ENCODE results near the gene SOX5.

The SOX5 gene

GRCh38 chr12:23684121-23684520 is 265.3 kb downstream of the SOX5 start:
- ATAC-seq (no peak), DNase-seq (no peak)

DNA sequence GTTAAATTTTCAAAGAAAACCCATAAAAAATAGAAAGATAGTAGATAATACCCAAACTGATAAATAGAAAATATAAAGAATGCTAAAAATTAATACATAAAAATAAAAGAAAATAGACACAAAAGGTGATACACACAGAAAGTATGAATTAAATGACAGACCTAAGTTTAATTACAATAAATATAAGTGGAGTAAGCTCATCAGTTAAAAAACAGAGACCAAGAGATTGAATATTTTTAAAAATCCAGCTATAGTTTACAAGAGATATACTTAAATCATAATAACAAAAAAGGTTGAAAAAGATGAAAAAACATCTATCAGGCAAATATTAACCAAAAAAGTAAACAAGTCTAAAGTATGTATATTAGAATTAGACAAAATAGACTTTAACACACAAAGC is 268.2 kb downstream of the SOX5 start:
- ATAC-seq = no peak

DNA sequence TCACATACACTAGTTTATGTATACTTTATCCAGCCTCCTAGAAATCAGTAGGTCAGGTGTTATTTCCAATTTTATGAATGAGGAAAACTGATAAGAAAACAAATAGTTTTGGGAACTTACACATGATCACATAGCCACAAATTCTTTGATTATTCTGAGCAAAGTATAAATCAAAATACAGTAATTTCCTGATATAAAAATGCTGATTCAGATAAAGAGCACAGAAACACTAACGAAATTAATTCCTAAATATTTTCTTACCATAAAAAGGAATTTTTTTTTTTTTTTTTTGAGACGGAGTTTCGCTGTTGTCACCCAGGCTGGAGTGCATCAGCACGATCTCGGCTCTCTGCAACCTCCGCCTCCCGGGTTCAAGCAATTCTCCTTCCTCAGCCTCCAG is 275.4 kb downstream of the SOX5 start:
- DNase-seq (no peak), ATAC-seq (no peak)

More for the DNA sequence above, 268.2 kb downstream of the SOX5 start:
- DNase-seq = no peak

DNA sequence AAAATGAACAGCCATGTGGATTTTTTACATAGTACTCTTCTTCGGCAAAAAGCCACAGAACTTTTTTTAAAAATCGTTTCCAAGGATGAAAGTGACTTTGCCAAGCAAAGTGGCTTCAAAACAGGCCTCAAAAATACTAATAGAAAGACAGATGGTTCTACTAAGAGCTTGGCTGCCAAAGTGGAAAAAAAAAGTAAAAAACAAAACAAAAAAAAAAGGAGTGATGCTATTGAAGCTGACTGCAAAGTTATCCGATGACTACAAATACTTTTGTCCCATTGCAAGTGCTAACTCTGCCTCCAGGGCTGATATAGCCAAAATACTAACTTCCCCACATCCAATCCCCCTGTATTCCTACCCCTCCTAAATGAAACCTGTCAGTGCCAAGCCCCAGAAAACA is 277.6 kb downstream of the SOX5 start:
- ATAC-seq (no peak), DNase-seq (no peak)

DNA sequence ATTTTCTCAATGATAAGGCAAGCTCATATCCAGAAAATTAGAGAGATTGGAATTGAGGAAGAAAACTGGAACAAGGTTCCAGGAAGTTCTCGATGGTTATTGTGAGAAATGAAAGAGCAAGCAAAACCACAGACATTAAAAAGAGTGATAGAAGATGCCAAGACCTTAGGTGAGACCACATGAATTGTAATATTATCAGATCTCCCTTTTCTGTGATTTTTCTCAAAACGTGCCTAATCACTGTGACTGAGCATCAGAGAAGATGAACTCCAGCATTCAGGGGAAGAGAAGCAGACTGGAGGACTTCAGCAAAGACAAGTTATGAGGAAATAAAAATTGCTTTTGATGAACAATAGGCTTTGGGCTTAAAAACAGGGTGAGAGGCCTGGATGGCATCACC is 278.8 kb downstream of the SOX5 start:
- DNase-seq = no peak
- no peak for ATAC-seq

DNA sequence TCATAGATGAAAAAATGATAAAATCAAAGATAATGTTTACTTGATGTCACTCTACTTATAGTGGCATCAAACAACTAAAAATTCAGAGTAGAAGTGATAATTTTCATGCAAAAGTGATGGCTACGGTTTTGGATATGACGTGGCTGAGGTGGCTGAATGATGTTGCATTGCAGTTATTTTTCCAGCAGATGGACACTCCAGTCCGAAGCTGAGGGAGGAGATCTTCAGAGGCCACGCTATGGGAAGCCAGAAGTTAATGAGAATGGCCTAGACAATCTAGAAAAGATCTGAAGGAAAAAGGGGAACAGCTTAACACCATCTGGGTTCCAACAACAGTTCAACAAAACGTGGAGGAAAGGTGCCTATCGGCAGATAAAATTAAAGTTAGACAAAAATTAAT is 279.8 kb downstream of the SOX5 start:
- DNase-seq = no peak

GRCh38 chr12:23666866-23667265 is 282.6 kb downstream of the SOX5 start:
- DNase-seq (no peak), ATAC-seq (no peak)

More for the DNA sequence above, 279.8 kb downstream of the SOX5 start:
- ATAC-seq = no peak

GRCh38 chr12:23662966-23663365 is 286.5 kb downstream of the SOX5 start:
- no peak for DNase-seq
- no peak for ATAC-seq

DNA sequence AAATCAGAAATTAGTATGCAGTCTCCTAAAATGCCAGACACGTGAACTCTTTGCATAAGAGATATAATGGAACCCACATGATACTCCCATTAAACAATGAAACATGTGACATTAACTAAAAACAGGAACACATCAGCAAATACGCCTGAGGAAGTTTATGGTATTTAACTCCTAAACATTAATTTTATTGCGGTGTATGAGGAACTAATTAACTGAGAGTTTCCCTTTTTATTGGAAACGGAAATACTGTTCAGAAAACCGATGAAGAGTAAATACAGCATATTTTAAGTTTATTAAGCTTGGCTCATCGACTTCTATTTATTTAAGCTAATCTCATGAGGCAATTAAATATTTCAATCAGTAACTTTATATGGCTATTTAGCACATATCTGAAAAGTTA is 290.3 kb downstream of the SOX5 start:
- ATAC-seq = no peak

GRCh38 chr12:23657598-23657997 is 291.9 kb downstream of the SOX5 start:
- no peak for ATAC-seq
- no peak for DNase-seq

More for the DNA sequence above, 290.3 kb downstream of the SOX5 start:
- no peak for DNase-seq

- ATAC-seq (no peak), DNase-seq (no peak)
These were observed 293.6 kb downstream of the SOX5 start for GRCh38 chr12:23655884-23656283.

GRCh38 chr12:23655112-23655511 is 294.4 kb downstream of the SOX5 start:
- no peak for DNase-seq
- no peak for ATAC-seq

GRCh38 chr12:23648546-23648945 is 300.9 kb downstream of the SOX5 start:
- DNase-seq (no peak), ATAC-seq (no peak)

DNA sequence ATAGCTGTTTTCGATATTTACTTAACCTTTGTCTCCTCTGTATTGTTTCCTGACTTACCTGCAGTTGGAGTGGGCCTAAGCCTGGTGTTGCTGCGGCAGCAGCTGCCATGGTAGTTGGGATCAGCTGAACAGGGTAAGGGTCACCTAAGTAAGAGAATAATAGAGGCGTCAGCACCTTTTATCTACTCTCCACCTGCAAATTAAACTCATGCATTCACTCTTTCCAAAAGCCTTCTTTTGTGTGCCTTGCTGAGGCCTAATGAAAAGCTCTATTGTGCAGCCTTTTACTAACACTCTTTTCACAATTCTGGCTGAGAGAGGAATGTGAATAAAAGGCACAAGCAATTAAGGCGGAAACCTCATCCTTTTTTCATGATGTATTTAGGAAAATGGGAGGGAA is 308.7 kb downstream of the SOX5 start:
- ATAC-seq (no peak), DNase-seq (no peak)

DNA sequence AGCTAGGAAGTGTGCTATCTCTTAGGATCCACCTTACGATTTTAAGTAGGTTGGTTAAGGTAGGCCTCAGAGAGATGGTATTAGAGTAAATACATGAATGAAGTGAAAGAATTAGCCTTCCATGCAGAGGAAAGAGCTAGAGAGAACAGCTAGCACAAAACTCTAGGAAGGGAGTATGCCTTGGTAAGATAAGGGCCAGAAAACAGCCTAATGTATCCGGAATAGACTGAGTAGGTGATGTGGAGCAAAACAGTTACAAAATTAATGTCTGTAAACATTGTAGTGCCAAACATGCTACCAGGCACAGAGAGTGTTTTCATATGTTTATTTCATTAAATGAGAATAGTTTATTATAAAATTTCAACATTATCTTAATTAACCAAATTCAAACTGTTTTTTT is 315.1 kb downstream of the SOX5 start:
- ATAC-seq = no peak
- no peak for DNase-seq

- no peak for DNase-seq
- ATAC-seq = no peak
These were observed 317.6 kb downstream of the SOX5 start for GRCh38 chr12:23631786-23632377.

GRCh38 chr12:23630524-23630923 is 318.9 kb downstream of the SOX5 start:
- no peak for ATAC-seq
- DNase-seq = no peak

GRCh38 chr12:23628806-23629205 is 320.7 kb downstream of the SOX5 start:
- DNase-seq (no peak), ATAC-seq (no peak)

DNA sequence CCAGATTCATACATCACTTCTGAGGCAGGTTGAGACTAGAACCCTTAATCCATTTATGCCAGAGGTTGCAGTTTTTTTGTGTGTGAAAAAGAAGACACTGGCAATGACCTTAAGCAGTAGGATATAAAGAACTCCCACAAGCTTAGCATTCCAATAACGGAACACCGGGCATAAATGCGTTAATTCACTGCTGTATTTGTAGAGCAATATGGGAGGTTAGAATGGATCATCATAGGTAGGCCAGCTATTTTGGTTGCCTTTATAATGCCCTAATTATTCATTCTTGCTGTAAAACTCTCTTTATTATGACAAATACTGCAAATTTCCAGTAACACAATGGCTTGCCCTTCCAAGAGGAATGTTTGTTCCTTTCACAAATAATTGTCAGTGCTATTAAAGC is 322.7 kb downstream of the SOX5 start:
- no peak for ATAC-seq

DNA sequence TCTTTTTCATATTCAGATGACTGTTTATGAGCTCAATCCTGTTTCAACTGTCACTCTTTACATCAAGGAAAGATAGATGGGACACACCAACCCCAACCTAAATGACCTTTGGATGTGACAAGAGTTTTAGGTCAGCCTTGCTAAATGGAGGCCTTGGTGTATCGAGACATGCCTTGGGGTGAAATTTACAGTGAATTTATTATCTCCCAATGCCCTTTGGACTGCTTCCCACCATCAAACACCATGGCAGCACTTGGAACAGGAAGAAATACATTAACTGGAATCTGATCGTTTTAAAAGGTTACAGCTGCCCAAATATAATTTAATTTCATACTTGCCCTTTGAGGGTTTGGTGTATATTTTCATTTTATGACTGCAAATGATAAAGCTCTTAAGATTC is 327.6 kb downstream of the SOX5 start:
- DNase-seq (no peak), ATAC-seq (no peak)

More for the DNA sequence above, 322.7 kb downstream of the SOX5 start:
- no peak for DNase-seq

GRCh38 chr12:23618718-23619117 is 330.8 kb downstream of the SOX5 start:
- no peak for DNase-seq
- no peak for ATAC-seq

DNA sequence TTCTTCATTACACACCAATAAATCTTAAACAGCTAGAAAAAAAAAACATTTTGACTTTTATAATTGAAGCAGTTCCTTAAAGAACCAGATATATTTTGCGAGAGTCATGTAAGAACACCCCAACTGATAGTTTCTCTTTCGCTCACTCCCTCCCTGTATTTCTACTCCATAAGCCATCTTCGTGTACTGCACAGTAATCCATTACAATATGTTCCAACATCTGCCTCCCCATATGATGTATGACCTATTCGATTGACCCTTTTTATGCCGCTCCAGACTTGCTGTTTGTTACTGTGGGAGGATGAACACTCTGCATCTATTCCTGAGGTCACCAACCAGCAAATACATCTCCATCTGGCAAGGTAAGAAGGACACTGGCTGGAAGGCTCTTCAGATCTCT is 331.7 kb downstream of the SOX5 start:
- DNase-seq = no peak
- no peak for ATAC-seq

- ATAC-seq = no peak
- no peak for DNase-seq
These were observed 335.2 kb downstream of the SOX5 start for GRCh38 chr12:23614280-23614679.

GRCh38 chr12:23611320-23611719 is 338.1 kb downstream of the SOX5 start:
- ATAC-seq = no peak
- DNase-seq = no peak

- ATAC-seq (no peak), DNase-seq (no peak)
These were observed 348.6 kb downstream of the SOX5 start for GRCh38 chr12:23600919-23601318.

All from stimulated activated naive CD8-positive, alpha-beta T cell treated with anti-CD3 and anti-CD28 coated beads, Interleukin-15, Interleukin-2, amounts not matched to agents 100 U/mL and 50 U/mL, for 24 hours (primary cell).